Activated CD8-positive, alpha-beta T cell treated with anti-CD3 and anti-CD28 coated beads, Interleukin-2, amount 10 ng/mL, durations not matched to agents 7 days and 5 days (primary cell): ENCODE measurements around the gene LIM2. TPM values are rescaled to one million over a fixed set of nuclear protein-coding genes. Genes with fewer than 3 reads are reported as not detected.
A peak's percentile ranks its signal among the peaks of the same experiment; 100 is the strongest.

ENCODE experiments used
- ATAC-seq: fragments of 150-1000 bp; cut with Tn5 transposase; one replicate; pipeline ENCODE4 v1.10.0; 2021; ENCODE audit warnings: moderate library complexity
- CTCF ChIA-PET: fragments of 350-600 bp; sonication (Branson Sonifier 250); formaldehyde crosslinking; loops from one replicate; lab custom pipeline; 2021; ENCODE audit warnings: antibody characterized with exemption; lab: Charles Lee
- POLR2A ChIA-PET: fragments of 350-600 bp; sonication (Branson Sonifier 250); formaldehyde crosslinking; loops from one replicate; lab custom pipeline; 2021; ENCODE audit warnings: antibody characterized with exemption; lab: Charles Lee
- DNase-seq: peaks from one replicate; pipeline ENCODE4 v3.0.0-alpha.2; 2020
- H3K27ac Mint-ChIP-seq: one replicate; pipeline ENCODE4 v1.8.0; 2021; ENCODE audit warnings: mild to moderate bottlenecking, mixed read lengths
- H3K27me3 Mint-ChIP-seq: one replicate; pipeline ENCODE4 v1.8.0; 2021; ENCODE audit warnings: low read depth, mixed read lengths
- H3K36me3 Mint-ChIP-seq: one replicate; pipeline ENCODE4 v1.8.0; 2021; ENCODE audit warnings: low read depth, mixed read lengths
- H3K4me1 Mint-ChIP-seq: one replicate; pipeline ENCODE4 v1.8.0; 2021; ENCODE audit warnings: low read depth, mixed read lengths
- H3K4me3 Mint-ChIP-seq: one replicate; pipeline ENCODE4 v1.8.0; 2021; ENCODE audit warnings: mild to moderate bottlenecking, mixed read lengths
- H3K9me3 Mint-ChIP-seq: one replicate; pipeline ENCODE4 v1.8.0; 2022; ENCODE audit warnings: mixed read lengths; ENCODE audit not compliant: insufficient read depth
- total RNA-seq, 2 experiments: library from RNA; stranded (reverse); gene quantifications; one replicate each; pipeline ENCODE4 v1.2.3, GENCODE V29; 2021

Gene LIM2
- total RNA-seq, 2 experiments from 2014 or later, result not detected

GRCh38 chr19:51372649-51373504 lies 14.9 kb downstream of the LIM2 start, which contains the start of gene NKG7:
Gene NKG7 (minus strand): TSS chr19:51372654. CDS start chr19:51372535, 119 bp downstream.
- ChIA-PET CTCF (interaction anchor here (1.1 to 5.8 kb wide), 6 partner anchors 22 to 214 kb away, joined by 3 to 39 read pairs (median 5); no protein-coding TSS in a partner anchor), POLR2A (interaction anchor here (0.7 to 5.6 kb wide), 8 partner anchors 9 to 69 kb away, joined by 3 to 68 read pairs (median 6); partner anchors contain the start of gene VSIG10L)
- H3K27ac Mint-ChIP-seq, result peak within 1 kb of the TSS; percentile 100
- peak within 1 kb of the TSS; percentile 96 for H3K4me3 Mint-ChIP-seq
- no peaks in the 10 kb centered on the region for H3K9me3 Mint-ChIP-seq
- DNase-seq, result peak; percentile 95
- peaks cover 40% of the 10 kb centered on the region for H3K36me3 Mint-ChIP-seq
- peaks cover 83% of the 10 kb centered on the region for H3K4me1 Mint-ChIP-seq
- ATAC-seq, result peak; percentile 81
- H3K27me3 Mint-ChIP-seq, result no peaks in the 10 kb centered on the region

GRCh38 chr19:51372021-51372648 lies 15.6 kb downstream of the LIM2 start:
- CTCF ChIA-PET, result interaction anchor here (1.1 to 5.8 kb wide), 6 partner anchors 22 to 213 kb away, joined by 3 to 39 read pairs (median 5); no protein-coding TSS in a partner anchor
- Mint-ChIP-seq H3K4me3 (peak overlapping the region; percentile 96), H3K4me1 (peaks cover 91% of the 10 kb centered on the region), H3K27ac (peak overlapping the region; percentile 100), H3K27me3 (no peaks in the 10 kb centered on the region), H3K36me3 (peaks cover 46% of the 10 kb centered on the region), H3K9me3 (no peaks in the 10 kb centered on the region)
- POLR2A ChIA-PET, result interaction anchor here (0.8 to 5.6 kb wide), 8 partner anchors 9 to 76 kb away, joined by 3 to 68 read pairs (median 6); partner anchors contain the start of gene VSIG10L
- ATAC-seq, result no peak
- no peak for DNase-seq

GRCh38 chr19:51371186-51371690 lies 16.5 kb downstream of the LIM2 start:
- H3K36me3 Mint-ChIP-seq, result peaks cover 53% of the 10 kb centered on the region
- peak overlapping the region; percentile 96 for H3K4me3 Mint-ChIP-seq
- H3K27ac Mint-ChIP-seq, result peak overlapping the region; percentile 100
- H3K27me3 Mint-ChIP-seq, result no peaks in the 10 kb centered on the region
- POLR2A ChIA-PET, result interaction anchor here (1.7 to 5.6 kb wide), 4 partner anchors 9 to 30 kb away, joined by 5 to 68 read pairs (median 8); partner anchors contain the start of gene VSIG10L
- CTCF ChIA-PET, result interaction anchor here (0.8 to 5.8 kb wide), 5 partner anchors 23 to 69 kb away, joined by 3 to 39 read pairs (median 6); partner anchors contain the start of gene SIGLEC10
- no peak for DNase-seq
- peaks cover 85% of the 10 kb centered on the region for H3K4me1 Mint-ChIP-seq
- no peaks in the 10 kb centered on the region for H3K9me3 Mint-ChIP-seq
- ATAC-seq, result no peak

GRCh38 chr19:51370230-51370629 lies 17.5 kb downstream of the LIM2 start:
- Mint-ChIP-seq H3K4me1 (peaks cover 81% of the 10 kb centered on the region), H3K4me3 (peak overlapping the region; percentile 96), H3K27me3 (no peaks in the 10 kb centered on the region), H3K36me3 (peaks cover 54% of the 10 kb centered on the region), H3K9me3 (no peaks in the 10 kb centered on the region), H3K27ac (peak overlapping the region; percentile 100)
- ChIA-PET CTCF (interaction anchor here (0.7 to 5.8 kb wide), 4 partner anchors 13 to 30 kb away, joined by 3 to 39 read pairs (median 4); no protein-coding TSS in a partner anchor), POLR2A (interaction anchor here (5.6 kb wide), 1 partner anchor 25 kb away, joined by 68 read pairs; no protein-coding TSS in a partner anchor)
- DNase-seq, result no peak
- no peak for ATAC-seq

- ChIA-PET POLR2A (interaction anchor here (1.0 to 5.6 kb wide), 3 partner anchors 14 to 27 kb away, joined by 3 to 68 read pairs (median 17); no protein-coding TSS in a partner anchor), CTCF (interaction anchor here (0.7 to 5.8 kb wide), 7 partner anchors 10 to 73 kb away, joined by 3 to 39 read pairs (median 5); no protein-coding TSS in a partner anchor)
- Mint-ChIP-seq H3K9me3 (no peaks in the 10 kb centered on the region), H3K27me3 (no peaks in the 10 kb centered on the region), H3K36me3 (peaks cover 49% of the 10 kb centered on the region), H3K4me1 (peaks cover 78% of the 10 kb centered on the region), H3K27ac (peak within 1 kb of the TSS; percentile 94), H3K4me3 (peak within 1 kb of the TSS; percentile 96)
- peak; percentile 53 for DNase-seq
- no peak for ATAC-seq
These were observed 19.1 kb downstream of the LIM2 start, which contains the start of gene CLDND2 for GRCh38 chr19:51368366-51369282. Gene CLDND2 (minus strand): TSS chr19:51369003. CDS start chr19:51368577, 426 bp downstream.

- H3K27ac Mint-ChIP-seq, result peak overlapping the region; percentile 94
- peaks cover 49% of the 10 kb centered on the region for H3K36me3 Mint-ChIP-seq
- ChIA-PET CTCF (interaction anchor here (1.1 to 1.8 kb wide), 5 partner anchors 24 to 74 kb away, joined by 4 to 15 read pairs (median 5); no protein-coding TSS in a partner anchor), POLR2A (interaction anchor here (1.0 to 1.5 kb wide), 2 partner anchors 13 to 27 kb away, joined by 3 to 17 read pairs; no protein-coding TSS in a partner anchor)
- H3K27me3 Mint-ChIP-seq, result no peaks in the 10 kb centered on the region
- DNase-seq (peak; percentile 99), ATAC-seq (peak; percentile 75)
- H3K4me3 Mint-ChIP-seq, result peak overlapping the region; percentile 96
- peaks cover 77% of the 10 kb centered on the region for H3K4me1 Mint-ChIP-seq
- H3K9me3 Mint-ChIP-seq, result no peaks in the 10 kb centered on the region
These were observed 20.0 kb downstream of the LIM2 start for GRCh38 chr19:51367565-51368365.

GRCh38 chr19:51367255-51367564 lies 20.6 kb downstream of the LIM2 start:
- ATAC-seq (no peak), DNase-seq (no peak)
- H3K36me3 Mint-ChIP-seq, result peaks cover 49% of the 10 kb centered on the region
- H3K9me3 Mint-ChIP-seq, result no peaks in the 10 kb centered on the region
- ChIA-PET POLR2A (interaction anchor here (1.0 to 1.5 kb wide), 2 partner anchors 13 to 28 kb away, joined by 3 to 17 read pairs; no protein-coding TSS in a partner anchor), CTCF (interaction anchor here (1.1 to 1.8 kb wide), 4 partner anchors 25 to 54 kb away, joined by 4 to 15 read pairs (median 4); no protein-coding TSS in a partner anchor)
- H3K4me1 Mint-ChIP-seq, result peaks cover 80% of the 10 kb centered on the region
- H3K27me3 Mint-ChIP-seq, result no peaks in the 10 kb centered on the region
- peak overlapping the region; percentile 96 for H3K4me3 Mint-ChIP-seq
- H3K27ac Mint-ChIP-seq, result peak overlapping the region; percentile 94

GRCh38 chr19:51366389-51367254 lies 21.2 kb downstream of the LIM2 start:
- CTCF ChIA-PET, result interaction anchor here (1.1 to 3.3 kb wide), 7 partner anchors 23 to 106 kb away, joined by 3 to 27 read pairs (median 7); no protein-coding TSS in a partner anchor

More at GRCh38 chr19:51366389-51367254, 21.2 kb downstream of the LIM2 start:
- no peaks in the 10 kb centered on the region for H3K9me3 Mint-ChIP-seq
- peak; percentile 96 for DNase-seq
- H3K36me3 Mint-ChIP-seq, result peaks cover 45% of the 10 kb centered on the region
- H3K4me1 Mint-ChIP-seq, result peaks cover 81% of the 10 kb centered on the region
- H3K27me3 Mint-ChIP-seq, result no peaks in the 10 kb centered on the region
- H3K4me3 Mint-ChIP-seq, result peak overlapping the region; percentile 96
- peak; percentile 60 for ATAC-seq
- H3K27ac Mint-ChIP-seq, result peak overlapping the region; percentile 94
- POLR2A ChIA-PET, result interaction anchor here (1.0 to 1.7 kb wide), 3 partner anchors 28 to 32 kb away, joined by 3 to 18 read pairs (median 17); no protein-coding TSS in a partner anchor
